Transverse colon (tissue), 3 donors: ENCODE results near the gene DHH.

ENCODE experiments used
- CTCF ChIP-seq, 5 experiments: fragments of 200-600 bp in 3 of 5; fragments of 450-650 bp in 2 of 5; sonication (generic) in 3 of 5; IDR thresholded peaks; 1 replicate in 2 of 5; 2 replicates in 3 of 5; pipeline ENCODE4 v1.5.1; 2016 to 2017; ENCODE audit warnings: antibody characterized with exemption in 5 of 5, inconsistent platforms in 3 of 5, mild to moderate bottlenecking in 2 of 5, moderate library complexity in 1 of 5
- EP300 ChIP-seq: sonication (generic); formaldehyde crosslinking; IDR thresholded peaks from one replicate; pipeline ENCODE4 v1.6.1; 2017; ENCODE audit warnings: antibody characterized with exemption, low read depth

GRCh38 chr12:49051373-49051764 is 43.2 kb downstream of the DHH start:
- no peak for TF ChIP-seq CTCF (IDR thresholded peaks at IDR 0.05)
- no peak for TF ChIP-seq EP300
